ENCODE measurements around the gene DDAH2.
A peak's percentile ranks its signal among the peaks of the same experiment; 100 is the strongest.

DDAH2 gene

GRCh38 chr6:31760790-31761189, 31.7 kb upstream of the DDAH2 start:
- no peak for DNase-seq (ENCODE audit: low read depth)

GRCh38 chr6:31758281-31758680, 29.2 kb upstream of the DDAH2 start:
- DNase-seq (ENCODE audit: low read depth), result no peak

- DNase-seq (ENCODE audit: low read depth), result no peak
Observed at GRCh38 chr6:31752739-31753319, 23.7 kb upstream of the DDAH2 start.

GRCh38 chr6:31750411-31751022, 21.4 kb upstream of the DDAH2 start:
- no peak for DNase-seq (ENCODE audit: low read depth)

- no peak for DNase-seq (ENCODE audit: low read depth)
Observed at GRCh38 chr6:31749301-31750036, 20.4 kb upstream of the DDAH2 start.

GRCh38 chr6:31744422-31744821, 15.3 kb upstream of the DDAH2 start:
- no peak for DNase-seq (ENCODE audit: low read depth)

- no peak for DNase-seq (ENCODE audit: low read depth)
Observed at GRCh38 chr6:31742894-31743293, 13.8 kb upstream of the DDAH2 start.

- no peak for DNase-seq (ENCODE audit: low read depth)
Observed at GRCh38 chr6:31741815-31742214, 12.7 kb upstream of the DDAH2 start.

- DNase-seq (ENCODE audit: low read depth), result no peak
Observed at GRCh38 chr6:31740397-31741223, 11.5 kb upstream of the DDAH2 start.

GRCh38 chr6:31739639-31740396, 10.7 kb upstream of the DDAH2 start, which contains the start of gene MSH5:
TSS of gene MSH5 (plus strand) at chr6:31740005. CDS start at chr6:31740467, 462 bp downstream.
- peak; percentile 94 for DNase-seq (ENCODE audit: low read depth)

- DNase-seq (ENCODE audit: low read depth), result no peak
Observed at GRCh38 chr6:31737991-31738979, 9.2 kb upstream of the DDAH2 start.

GRCh38 chr6:31737315-31737990, 8.4 kb upstream of the DDAH2 start:
- DNase-seq (ENCODE audit: low read depth), result no peak

- DNase-seq (ENCODE audit: low read depth), result no peak
Observed at GRCh38 chr6:31736768-31737314, 7.7 kb upstream of the DDAH2 start.

GRCh38 chr6:31736021-31736767, 7.1 kb upstream of the DDAH2 start, which contains the start of gene CLIC1:
TSS of gene CLIC1 (minus strand) at chr6:31736530. CDS start at chr6:31736300, 230 bp downstream.
- DNase-seq (ENCODE audit: low read depth), result peak; percentile 62

- no peak for DNase-seq (ENCODE audit: low read depth)
Observed at GRCh38 chr6:31734821-31735406, 5.8 kb upstream of the DDAH2 start.

- DNase-seq (ENCODE audit: low read depth), result no peak
Observed at GRCh38 chr6:31734247-31734820, 5.2 kb upstream of the DDAH2 start.

- no peak for DNase-seq (ENCODE audit: low read depth)
Observed at GRCh38 chr6:31733734-31734133, 4.6 kb upstream of the DDAH2 start.

GRCh38 chr6:31732029-31732428, 2.9 kb upstream of the DDAH2 start:
- no peak for DNase-seq (ENCODE audit: low read depth)
